ENCODE data around the gene PIAS1.

The PIAS1 gene

GRCh38 chr15:68028137-68028887 lies 25.8 kb upstream of the PIAS1 start:
- H3K4me1 ChIP-seq (ENCODE audit: low read length), result no peaks in the 10 kb centered on the region
- H3K4me2 ChIP-seq (ENCODE audit: low read depth, low read length), result no peak overlapping the region
- no peaks in the 10 kb centered on the region for H4K20me1 ChIP-seq (ENCODE audit: insufficient read depth, low read length)
- no peaks in the 10 kb centered on the region for H3F3A ChIP-seq (ENCODE audit: insufficient read depth, low read length)
- no peaks in the 10 kb centered on the region for H3K27me3 ChIP-seq (replicated peaks; ENCODE audit: insufficient read depth, low read length)
- DNase-seq, result no peak
- H3K9ac ChIP-seq (ENCODE audit: low read length), result no peak overlapping the region
- no peaks in the 10 kb centered on the region for H3K79me2 ChIP-seq (ENCODE audit: low read length)
- H3K4me3 ChIP-seq (ENCODE audit: low read length), result no peak overlapping the region
- no peaks in the 10 kb centered on the region for H3K9me2 ChIP-seq (replicated peaks; ENCODE audit: insufficient read depth, low read length)
- H3K9me3 ChIP-seq (replicated peaks; ENCODE audit: insufficient read depth, low read length), result no peaks in the 10 kb centered on the region
- no peak overlapping the region for H2AFZ ChIP-seq (ENCODE audit: low read length)
- no peak for TF ChIP-seq EZH2phosphoT487 (IDR thresholded peaks at IDR 0.05; ENCODE audit: low read length)
- TF ChIP-seq EZH2 (optimal IDR thresholded peaks at IDR 0.05; ENCODE audit: low read depth, low read length), result no peak
- TF ChIP-seq, protein P1, sequence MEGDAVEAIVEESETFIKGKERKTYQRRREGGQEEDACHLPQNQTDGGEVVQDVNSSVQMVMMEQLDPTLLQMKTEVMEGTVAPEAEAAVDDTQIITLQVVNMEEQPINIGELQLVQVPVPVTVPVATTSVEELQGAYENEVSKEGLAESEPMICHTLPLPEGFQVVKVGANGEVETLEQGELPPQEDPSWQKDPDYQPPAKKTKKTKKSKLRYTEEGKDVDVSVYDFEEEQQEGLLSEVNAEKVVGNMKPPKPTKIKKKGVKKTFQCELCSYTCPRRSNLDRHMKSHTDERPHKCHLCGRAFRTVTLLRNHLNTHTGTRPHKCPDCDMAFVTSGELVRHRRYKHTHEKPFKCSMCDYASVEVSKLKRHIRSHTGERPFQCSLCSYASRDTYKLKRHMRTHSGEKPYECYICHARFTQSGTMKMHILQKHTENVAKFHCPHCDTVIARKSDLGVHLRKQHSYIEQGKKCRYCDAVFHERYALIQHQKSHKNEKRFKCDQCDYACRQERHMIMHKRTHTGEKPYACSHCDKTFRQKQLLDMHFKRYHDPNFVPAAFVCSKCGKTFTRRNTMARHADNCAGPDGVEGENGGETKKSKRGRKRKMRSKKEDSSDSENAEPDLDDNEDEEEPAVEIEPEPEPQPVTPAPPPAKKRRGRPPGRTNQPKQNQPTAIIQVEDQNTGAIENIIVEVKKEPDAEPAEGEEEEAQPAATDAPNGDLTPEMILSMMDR (IDR thresholded peaks at IDR 0.05; ENCODE audit: low read length), result no peak
- H3K36me3 ChIP-seq (replicated peaks; ENCODE audit: insufficient read depth, low read length), result no peaks in the 10 kb centered on the region
- H3K27ac ChIP-seq (ENCODE audit: low read length), result no peak overlapping the region

DNA sequence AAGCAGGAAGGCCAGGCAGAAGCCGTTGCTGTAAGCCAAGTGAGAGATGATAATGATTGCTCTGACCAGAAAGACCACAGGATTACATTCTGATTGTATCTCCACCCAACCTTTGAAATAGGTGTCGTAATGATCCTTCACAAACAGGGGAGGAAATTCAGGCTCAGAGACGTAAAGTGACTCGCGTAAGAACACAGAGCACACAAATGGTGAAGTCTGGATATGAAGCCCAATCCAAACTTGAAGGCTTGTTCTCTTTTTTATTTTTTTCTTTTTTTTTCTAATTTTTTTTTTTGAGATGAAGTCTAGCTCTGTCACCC lies 25.3 kb upstream of the PIAS1 start:
- no peak for TF ChIP-seq EZH2phosphoT487 (IDR thresholded peaks at IDR 0.05; ENCODE audit: low read length)
- TF ChIP-seq, protein P1 (IDR thresholded peaks at IDR 0.05; ENCODE audit: low read length), result no peak
- TF ChIP-seq EZH2 (optimal IDR thresholded peaks at IDR 0.05; ENCODE audit: low read depth, low read length), result no peak
- no peaks in the 10 kb centered on the region for H3F3A ChIP-seq (ENCODE audit: insufficient read depth, low read length)
- no peaks in the 10 kb centered on the region for H3K36me3 ChIP-seq (replicated peaks; ENCODE audit: insufficient read depth, low read length)
- H3K9me2 ChIP-seq (replicated peaks; ENCODE audit: insufficient read depth, low read length), result no peaks in the 10 kb centered on the region
- H2AFZ ChIP-seq (ENCODE audit: low read length), result no peak overlapping the region
- no peaks in the 10 kb centered on the region for H3K4me1 ChIP-seq (ENCODE audit: low read length)
- DNase-seq, result no peak
- no peaks in the 10 kb centered on the region for H4K20me1 ChIP-seq (ENCODE audit: insufficient read depth, low read length)
- H3K27ac ChIP-seq (ENCODE audit: low read length), result no peak overlapping the region
- no peaks in the 10 kb centered on the region for H3K79me2 ChIP-seq (ENCODE audit: low read length)
- no peaks in the 10 kb centered on the region for H3K27me3 ChIP-seq (replicated peaks; ENCODE audit: insufficient read depth, low read length)
- H3K9me3 ChIP-seq (replicated peaks; ENCODE audit: insufficient read depth, low read length), result no peaks in the 10 kb centered on the region
- H3K9ac ChIP-seq (ENCODE audit: low read length), result no peak overlapping the region
- no peak overlapping the region for H3K4me2 ChIP-seq (ENCODE audit: low read depth, low read length)
- no peak overlapping the region for H3K4me3 ChIP-seq (ENCODE audit: low read length)

- Histone ChIP-seq H3K9me3 (replicated peaks; ENCODE audit: insufficient read depth, low read length) (no peaks in the 10 kb centered on the region), H3K27me3 (replicated peaks; ENCODE audit: insufficient read depth, low read length) (no peaks in the 10 kb centered on the region), H3K9me2 (replicated peaks; ENCODE audit: insufficient read depth, low read length) (no peaks in the 10 kb centered on the region), H3K36me3 (replicated peaks; ENCODE audit: insufficient read depth, low read length) (no peaks in the 10 kb centered on the region), H4K20me1 (ENCODE audit: insufficient read depth, low read length) (no peaks in the 10 kb centered on the region), H3K27ac (ENCODE audit: low read length) (no peak overlapping the region), H3K4me1 (ENCODE audit: low read length) (no peaks in the 10 kb centered on the region), H3K4me2 (ENCODE audit: low read depth, low read length) (no peak overlapping the region), H3K4me3 (ENCODE audit: low read length) (no peak overlapping the region), H2AFZ (ENCODE audit: low read length) (no peak overlapping the region), H3F3A (ENCODE audit: insufficient read depth, low read length) (no peaks in the 10 kb centered on the region), H3K79me2 (ENCODE audit: low read length) (no peaks in the 10 kb centered on the region), H3K9ac (ENCODE audit: low read length) (no peak overlapping the region)
- TF ChIP-seq EZH2phosphoT487 (IDR thresholded peaks at IDR 0.05; ENCODE audit: low read length) (no peak), EZH2 (optimal IDR thresholded peaks at IDR 0.05; ENCODE audit: low read depth, low read length) (no peak)
- TF ChIP-seq, protein P1 (IDR thresholded peaks at IDR 0.05; ENCODE audit: low read length), result no peak
- no peak for DNase-seq
Measured at GRCh38 chr15:68029959-68030358, 24.2 kb upstream of the PIAS1 start.
